MM.1S (cell line): Measurements from ENCODE around the gene ANO5.

ENCODE experiments used
- EZH2 ChIP-seq: fragments of 300-600 bp; sonication (generic); optimal IDR thresholded peaks from 2 replicates; pipeline ENCODE3; 2017; ENCODE audit warnings: low read depth, mild to moderate bottlenecking, antibody characterized with exemption, low read length, mixed read lengths
- EZH2phosphoT487 ChIP-seq: fragments of 300-600 bp; sonication (generic); IDR thresholded peaks from 2 replicates; pipeline ENCODE4 v1.6.1; 2018; ENCODE audit warnings: antibody characterized with exemption, low read length
- TF ChIP-seq, protein P1 (sequence below): fragments of 300-600 bp; sonication (generic); IDR thresholded peaks from 2 replicates; pipeline ENCODE4 v1.5.1; 2016; ENCODE audit warnings: antibody characterized with exemption, low read length, mixed read lengths

DNA sequence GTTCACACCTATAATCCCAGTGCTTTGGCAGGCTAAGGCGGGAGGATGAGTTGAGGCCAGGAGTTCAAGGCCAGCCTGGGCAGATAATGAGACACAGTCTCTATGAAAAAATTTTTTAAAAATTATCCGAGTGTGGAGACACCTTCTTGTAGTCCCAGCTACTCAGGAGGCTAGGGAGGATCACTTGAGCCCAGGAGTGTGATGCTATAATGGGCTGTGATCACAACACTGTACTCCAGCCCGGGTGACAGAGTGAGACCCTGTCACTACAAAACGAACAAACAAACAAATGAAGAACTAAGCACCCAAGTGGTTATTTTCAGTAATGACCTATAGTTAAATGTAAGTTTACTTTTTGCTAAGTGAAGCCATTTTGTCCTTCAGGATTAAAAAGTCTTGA is 32.3 kb downstream of the ANO5 start:
- TF ChIP-seq, protein P1, sequence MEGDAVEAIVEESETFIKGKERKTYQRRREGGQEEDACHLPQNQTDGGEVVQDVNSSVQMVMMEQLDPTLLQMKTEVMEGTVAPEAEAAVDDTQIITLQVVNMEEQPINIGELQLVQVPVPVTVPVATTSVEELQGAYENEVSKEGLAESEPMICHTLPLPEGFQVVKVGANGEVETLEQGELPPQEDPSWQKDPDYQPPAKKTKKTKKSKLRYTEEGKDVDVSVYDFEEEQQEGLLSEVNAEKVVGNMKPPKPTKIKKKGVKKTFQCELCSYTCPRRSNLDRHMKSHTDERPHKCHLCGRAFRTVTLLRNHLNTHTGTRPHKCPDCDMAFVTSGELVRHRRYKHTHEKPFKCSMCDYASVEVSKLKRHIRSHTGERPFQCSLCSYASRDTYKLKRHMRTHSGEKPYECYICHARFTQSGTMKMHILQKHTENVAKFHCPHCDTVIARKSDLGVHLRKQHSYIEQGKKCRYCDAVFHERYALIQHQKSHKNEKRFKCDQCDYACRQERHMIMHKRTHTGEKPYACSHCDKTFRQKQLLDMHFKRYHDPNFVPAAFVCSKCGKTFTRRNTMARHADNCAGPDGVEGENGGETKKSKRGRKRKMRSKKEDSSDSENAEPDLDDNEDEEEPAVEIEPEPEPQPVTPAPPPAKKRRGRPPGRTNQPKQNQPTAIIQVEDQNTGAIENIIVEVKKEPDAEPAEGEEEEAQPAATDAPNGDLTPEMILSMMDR, result no peak
- no peak for TF ChIP-seq EZH2
- no peak for TF ChIP-seq EZH2phosphoT487
